DMS114 treated with DMSO at 0.1 percent for 48 hours (cell line): ENCODE data around the gene TUBGCP2.

ENCODE experiments used
- DNase-seq: peaks from one replicate; lab custom pipeline; 2025; ENCODE audit not compliant: unreplicated experiment; lab: John Stamatoyannopoulos, UW

The TUBGCP2 gene, protein sequence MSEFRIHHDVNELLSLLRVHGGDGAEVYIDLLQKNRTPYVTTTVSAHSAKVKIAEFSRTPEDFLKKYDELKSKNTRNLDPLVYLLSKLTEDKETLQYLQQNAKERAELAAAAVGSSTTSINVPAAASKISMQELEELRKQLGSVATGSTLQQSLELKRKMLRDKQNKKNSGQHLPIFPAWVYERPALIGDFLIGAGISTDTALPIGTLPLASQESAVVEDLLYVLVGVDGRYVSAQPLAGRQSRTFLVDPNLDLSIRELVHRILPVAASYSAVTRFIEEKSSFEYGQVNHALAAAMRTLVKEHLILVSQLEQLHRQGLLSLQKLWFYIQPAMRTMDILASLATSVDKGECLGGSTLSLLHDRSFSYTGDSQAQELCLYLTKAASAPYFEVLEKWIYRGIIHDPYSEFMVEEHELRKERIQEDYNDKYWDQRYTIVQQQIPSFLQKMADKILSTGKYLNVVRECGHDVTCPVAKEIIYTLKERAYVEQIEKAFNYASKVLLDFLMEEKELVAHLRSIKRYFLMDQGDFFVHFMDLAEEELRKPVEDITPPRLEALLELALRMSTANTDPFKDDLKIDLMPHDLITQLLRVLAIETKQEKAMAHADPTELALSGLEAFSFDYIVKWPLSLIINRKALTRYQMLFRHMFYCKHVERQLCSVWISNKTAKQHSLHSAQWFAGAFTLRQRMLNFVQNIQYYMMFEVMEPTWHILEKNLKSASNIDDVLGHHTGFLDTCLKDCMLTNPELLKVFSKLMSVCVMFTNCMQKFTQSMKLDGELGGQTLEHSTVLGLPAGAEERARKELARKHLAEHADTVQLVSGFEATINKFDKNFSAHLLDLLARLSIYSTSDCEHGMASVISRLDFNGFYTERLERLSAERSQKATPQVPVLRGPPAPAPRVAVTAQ

DNA sequence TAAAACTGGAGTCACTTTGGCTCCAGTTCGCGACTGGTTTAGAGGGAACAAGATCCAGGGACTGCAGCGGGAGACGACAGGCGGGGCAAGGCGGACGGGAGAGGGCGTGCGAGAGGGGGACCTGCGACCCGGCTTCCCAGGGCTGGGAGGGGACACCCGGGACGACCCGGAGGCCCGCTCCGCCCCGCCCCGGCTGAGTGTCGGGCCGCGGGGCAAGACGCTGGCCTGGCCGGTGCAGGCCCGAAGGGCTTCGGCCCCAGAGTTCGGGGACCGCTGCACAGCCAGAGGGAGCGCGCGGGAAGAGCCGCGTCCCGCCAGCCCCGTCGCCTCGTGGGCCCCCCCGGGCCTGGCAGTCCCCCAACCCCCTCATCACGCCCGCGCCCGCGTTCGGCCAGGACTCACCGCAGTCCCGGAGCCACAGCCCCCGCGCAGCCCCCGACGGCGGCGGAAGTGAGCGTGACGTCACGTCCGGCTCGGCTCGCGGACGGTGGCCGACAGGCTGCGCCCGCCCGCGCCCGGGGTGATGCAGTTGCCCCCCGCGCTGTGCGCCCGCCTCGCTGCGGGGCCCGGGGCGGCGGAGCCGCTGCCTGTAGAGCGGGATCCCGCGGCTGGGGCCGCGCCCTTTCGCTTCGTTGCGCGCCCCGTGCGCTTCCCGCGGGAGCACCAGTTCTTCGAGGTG lies at the start of gene TUBGCP2, which contains the start of gene ZNF511:
Gene TUBGCP2 (minus strand): TSS at position 452 of the 679 bp plus-strand sequence. CDS start 5,931 bp downstream, outside the sequence.
Gene ZNF511 (plus strand): TSS at position 494 of the 679 bp plus-strand sequence. CDS start 30 bp downstream, at position 524.
- DNase-seq: peak; percentile 72

- DNase-seq: no peak
Observed at GRCh38 chr10:133357285-133358161, 48.9 kb upstream of the TUBGCP2 start, which contains the start of gene FUOM. Gene FUOM (minus strand): TSS chr10:133358019. CDS start chr10:133358007, 12 bp downstream.

DNA sequence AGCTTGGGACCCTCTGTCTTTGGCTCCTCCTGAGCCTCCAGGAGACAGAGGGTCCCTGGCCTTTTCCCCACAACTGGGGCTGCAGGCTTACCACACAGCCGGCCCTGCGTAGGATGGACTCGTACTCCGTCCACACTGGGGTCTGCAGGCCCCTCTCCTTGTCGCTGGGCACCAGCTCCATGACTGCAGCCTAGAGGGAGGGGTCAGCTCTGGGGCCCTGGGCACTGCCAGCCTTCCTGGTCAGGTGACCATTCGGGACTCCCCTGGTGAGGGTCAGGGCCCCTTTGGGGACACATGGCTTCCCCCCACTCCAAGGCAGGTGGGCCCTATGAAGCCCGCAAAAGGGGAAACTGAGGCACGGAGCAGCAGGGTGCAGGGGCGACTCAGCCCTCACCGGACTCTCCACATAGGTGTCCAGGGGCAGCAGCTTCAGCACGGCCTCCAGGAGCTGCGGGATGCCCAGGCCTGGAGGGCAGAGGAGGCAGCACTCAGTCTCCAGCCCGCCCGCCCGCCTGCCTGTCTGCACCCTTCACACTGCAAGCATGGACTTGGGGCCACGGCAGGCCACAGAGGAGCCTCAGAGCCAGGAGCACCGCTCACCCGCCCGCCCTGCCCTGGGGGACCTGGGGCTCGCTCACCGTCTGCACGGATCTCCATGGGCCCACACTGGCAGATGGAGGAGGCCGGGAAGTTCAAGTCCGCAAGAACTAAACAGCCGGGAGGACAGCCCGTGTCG lies 48.0 kb upstream of the TUBGCP2 start:
- no peak for DNase-seq

GRCh38 chr10:133355991-133356390 lies 47.3 kb upstream of the TUBGCP2 start:
- DNase-seq: no peak

GRCh38 chr10:133355266-133355665 lies 46.6 kb upstream of the TUBGCP2 start:
- DNase-seq: no peak

DNA sequence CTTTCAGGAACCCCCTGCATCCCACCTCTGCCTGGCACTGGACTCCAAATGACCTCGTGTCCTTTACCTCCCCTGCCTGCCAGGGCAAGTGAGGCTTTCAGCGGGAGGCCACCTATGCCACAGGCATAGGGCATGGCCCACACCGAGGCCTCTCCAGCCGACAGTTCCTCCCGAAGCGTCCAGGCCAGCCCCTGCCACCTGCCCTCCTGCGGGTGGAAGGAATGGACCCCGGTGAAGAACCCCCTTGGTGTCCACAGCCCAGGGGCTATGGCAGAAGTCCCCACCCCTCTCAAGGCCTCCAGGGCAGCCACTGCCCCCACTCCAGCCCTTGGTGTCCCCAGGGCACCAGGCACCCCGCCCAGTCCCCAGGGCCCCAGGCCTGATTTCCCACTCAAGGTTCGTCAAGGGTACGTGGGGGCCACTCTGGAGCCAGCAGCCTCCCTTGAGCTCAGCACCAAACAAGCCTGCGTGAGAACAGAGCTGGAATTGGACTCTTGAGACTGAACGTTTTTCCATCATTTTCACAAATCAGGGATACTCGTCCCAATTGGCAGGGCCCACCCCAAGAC lies 46.1 kb upstream of the TUBGCP2 start:
- no peak for DNase-seq

GRCh38 chr10:133353988-133354605 lies 45.4 kb upstream of the TUBGCP2 start:
- no peak for DNase-seq

- no peak for DNase-seq
Observed at GRCh38 chr10:133353202-133353959, 44.7 kb upstream of the TUBGCP2 start.

- no peak for DNase-seq
Observed at GRCh38 chr10:133351408-133352318, 43.0 kb upstream of the TUBGCP2 start.

DNA sequence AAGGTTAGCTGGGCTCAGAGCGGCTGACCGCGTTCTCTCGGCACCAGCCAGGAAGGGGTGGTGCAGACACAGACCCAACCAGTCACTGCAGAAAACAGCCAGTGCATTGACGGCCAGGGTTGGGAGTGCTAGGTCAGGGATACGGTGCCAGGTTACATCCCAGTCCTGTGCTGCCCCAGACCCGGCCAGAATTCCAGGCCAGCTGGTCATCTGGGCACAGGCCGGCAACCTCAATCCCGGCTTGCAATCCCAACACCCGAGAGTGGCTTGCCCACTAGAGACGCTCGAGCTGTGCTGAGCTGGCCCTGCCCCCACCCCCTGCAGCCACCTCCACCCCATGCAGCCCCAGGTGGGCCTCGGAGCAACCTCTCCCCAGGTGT lies 42.3 kb upstream of the TUBGCP2 start:
- no peak for DNase-seq

- DNase-seq: no peak
Observed at GRCh38 chr10:133350283-133350949, 41.7 kb upstream of the TUBGCP2 start.

GRCh38 chr10:133349577-133350011 lies 40.9 kb upstream of the TUBGCP2 start:
- DNase-seq: no peak

- no peak for DNase-seq
Observed at GRCh38 chr10:133349160-133349568, 40.5 kb upstream of the TUBGCP2 start.

GRCh38 chr10:133347710-133348517 lies 39.2 kb upstream of the TUBGCP2 start:
- DNase-seq: no peak

DNA sequence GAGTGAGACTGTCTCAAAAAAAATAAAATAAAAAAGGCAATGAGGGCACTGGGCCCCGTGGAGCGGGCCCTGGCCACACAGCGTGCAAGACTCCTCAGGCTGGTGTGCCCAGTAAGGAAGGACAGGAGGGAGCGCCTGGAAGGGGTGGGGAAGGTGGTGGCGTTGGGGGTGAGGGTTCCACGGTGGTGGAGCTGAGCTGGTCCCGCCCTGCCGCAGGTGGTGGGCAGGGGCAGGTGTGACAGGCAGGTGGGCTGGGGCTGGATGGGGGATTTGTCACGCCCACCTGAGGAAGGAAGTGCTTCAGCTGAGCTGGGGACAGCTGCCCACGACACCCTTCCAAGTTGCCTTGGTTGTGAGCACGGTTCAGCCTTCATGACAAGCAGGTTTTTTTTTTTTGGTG lies 37.7 kb upstream of the TUBGCP2 start:
- no peak for DNase-seq
